GM21381 (cell line): ENCODE data around the gene TMEM250.

Experiments
- ATAC-seq: cut with Tn5 transposase; IDR thresholded peaks from one replicate; pipeline ENCODE4 v1.9.1; 2021; ENCODE audit warnings: mild to moderate bottlenecking, moderate library complexity; ENCODE audit not compliant: unreplicated experiment

TMEM250 gene

GRCh38 chr9:136133191-136133958 is 14.7 kb upstream of the TMEM250 start:
- no peak for ATAC-seq

- ATAC-seq: no peak
Observed at GRCh38 chr9:136132512-136133050, 13.9 kb upstream of the TMEM250 start.

GRCh38 chr9:136131629-136132511 is 13.2 kb upstream of the TMEM250 start:
- ATAC-seq: no peak

- ATAC-seq: no peak
Observed at GRCh38 chr9:136129176-136129575, 10.5 kb upstream of the TMEM250 start.

GRCh38 chr9:136128436-136128835 is 9.8 kb upstream of the TMEM250 start:
- no peak for ATAC-seq

- no peak for ATAC-seq
Observed at GRCh38 chr9:136127313-136127712, 8.6 kb upstream of the TMEM250 start.

GRCh38 chr9:136124976-136125692 is 6.5 kb upstream of the TMEM250 start:
- ATAC-seq: no peak

- ATAC-seq: no peak
Observed at GRCh38 chr9:136122425-136123383, 4.0 kb upstream of the TMEM250 start.

- ATAC-seq: no peak
Observed at GRCh38 chr9:136121801-136122200, 3.1 kb upstream of the TMEM250 start.

GRCh38 chr9:136120438-136120844 is 1.8 kb upstream of the TMEM250 start:
- no peak for ATAC-seq

- no peak for ATAC-seq
Observed at GRCh38 chr9:136119883-136120393, 1.3 kb upstream of the TMEM250 start.

- peak; percentile 1 for ATAC-seq
Observed at GRCh38 chr9:136119061-136119882, 597 bp upstream of the TMEM250 start.

GRCh38 chr9:136117916-136118319 is 757 bp downstream of the TMEM250 start:
- ATAC-seq: peak; percentile 9

- no peak for ATAC-seq
Observed at GRCh38 chr9:136117291-136117915, 1.3 kb downstream of the TMEM250 start.

GRCh38 chr9:136116360-136117098 is 2.1 kb downstream of the TMEM250 start:
- ATAC-seq: no peak

- ATAC-seq: no peak
Observed at GRCh38 chr9:136115641-136116359, 2.9 kb downstream of the TMEM250 start.

- ATAC-seq: no peak
Observed at GRCh38 chr9:136115206-136115605, 3.5 kb downstream of the TMEM250 start.
